K562 (cell line): ENCODE results near the gene BACH1. TPM values are rescaled to one million over a fixed set of nuclear protein-coding genes. Genes with fewer than 3 reads are reported as not detected.

ENCODE experiments used
- CAMTA2 ChIP-seq: fragments of 250-450 bp; sonication (Bioruptor Pico); conservative IDR thresholded peaks from 2 replicates; pipeline ENCODE4 v1.5.1; 2022
- EZH2 ChIP-seq: IDR thresholded peaks from 2 replicates; pipeline ENCODE4 v1.6.1; 2012; ENCODE audit warnings: low read depth, mild to moderate bottlenecking, inconsistent platforms, low read length, borderline replicate concordance
- FOXA1 ChIP-seq: fragments of 450-650 bp; IDR thresholded peaks from 2 replicates; pipeline ENCODE4 v1.6.1; 2016; ENCODE audit warnings: mild to moderate bottlenecking, borderline replicate concordance
- NFXL1 ChIP-seq: fragments of 450-650 bp; formaldehyde crosslinking; IDR thresholded peaks from 2 replicates; pipeline ENCODE4 v1.4.0; 2021; ENCODE audit warnings: mild to moderate bottlenecking
- PURB ChIP-seq: sonication (generic); formaldehyde crosslinking; IDR thresholded peaks from 2 replicates; pipeline ENCODE4 v1.9.0; 2021; ENCODE audit warnings: low read depth, mild to moderate bottlenecking, missing genetic modification reagents
- RBM39 ChIP-seq: fragments of 200-400 bp; formaldehyde crosslinking; optimal IDR thresholded peaks from 2 replicates; pipeline ENCODE3; 2018; ENCODE audit warnings: low read depth, low read length
- SMAD1 ChIP-seq: fragments of 150-350 bp; IDR thresholded peaks from 2 replicates; pipeline ENCODE4 v1.6.1; 2014; ENCODE audit warnings: low read length, low read depth; ENCODE audit not compliant: partially characterized antibody
- THRA ChIP-seq: fragments of 450-650 bp; IDR thresholded peaks from 2 replicates; pipeline ENCODE4 v1.6.1; 2017; ENCODE audit warnings: mild to moderate bottlenecking, moderate library complexity
- XRCC5 ChIP-seq: fragments of 200-400 bp; formaldehyde crosslinking; IDR thresholded peaks from 2 replicates; pipeline ENCODE4 v1.6.1; 2017; ENCODE audit warnings: low read depth, mild to moderate bottlenecking, low read length
- ZNF124 ChIP-seq: sonication (generic); formaldehyde crosslinking; IDR thresholded peaks from 2 replicates; pipeline ENCODE4 v1.8.1; 2022; ENCODE audit warnings: missing genetic modification reagents
- polyA plus RNA-seq, 8 experiments: library from polyadenylated mRNA; depleted of rRNA in 4 of 8; stranded (reverse) in 5 of 8; unstranded in 3 of 8; fragments of >200 nt; fragmentation: Nextera tagmentation in 2 of 8; fragmentation: Illumina TruSeq in 1 of 8; extraction: Ambion mirVana in 2 of 8; extraction: Trizol in 1 of 8; gene quantifications; 2 replicates each; pipeline versions ENCODE4 v1.2.1 to v1.2.3, GENCODE V29; 2011 to 2014; ENCODE audit warnings: inconsistent platforms in 1 of 8, missing spikeins in 1 of 8
- total RNA-seq, 7 experiments: library from RNA; depleted of rRNA in 6 of 7; stranded (reverse); fragments of >200 nt in 6 of 7; fragmentation: Illumina TruSeq in 2 of 7; extraction: Trizol in 2 of 7; gene quantifications; 2 replicates each; pipeline versions ENCODE4 v1.2.1 to v1.2.3, GENCODE V29; 2011 to 2021; ENCODE audit warnings: low replicate concordance in 1 of 7
- TF ChIP-seq, protein P1 (sequence below): fragments of 450-650 bp; IDR thresholded peaks from 2 replicates; pipeline ENCODE4 v1.6.1; 2016; ENCODE audit warnings: mild to moderate bottlenecking, moderate library complexity
- TF ChIP-seq, protein P2 (sequence below): fragments of 450-650 bp; IDR thresholded peaks from 2 replicates; pipeline ENCODE4 v1.6.1; 2016; ENCODE audit warnings: borderline replicate concordance

The BACH1 gene
- total and polyA plus RNA-seq, 9 of the 15 experiments (the other 6 are each of a cell fraction or from before 2014, with no cell fraction given), result 10.6 to 58.5 (median 28.6) TPM

- TF ChIP-seq, protein P1, sequence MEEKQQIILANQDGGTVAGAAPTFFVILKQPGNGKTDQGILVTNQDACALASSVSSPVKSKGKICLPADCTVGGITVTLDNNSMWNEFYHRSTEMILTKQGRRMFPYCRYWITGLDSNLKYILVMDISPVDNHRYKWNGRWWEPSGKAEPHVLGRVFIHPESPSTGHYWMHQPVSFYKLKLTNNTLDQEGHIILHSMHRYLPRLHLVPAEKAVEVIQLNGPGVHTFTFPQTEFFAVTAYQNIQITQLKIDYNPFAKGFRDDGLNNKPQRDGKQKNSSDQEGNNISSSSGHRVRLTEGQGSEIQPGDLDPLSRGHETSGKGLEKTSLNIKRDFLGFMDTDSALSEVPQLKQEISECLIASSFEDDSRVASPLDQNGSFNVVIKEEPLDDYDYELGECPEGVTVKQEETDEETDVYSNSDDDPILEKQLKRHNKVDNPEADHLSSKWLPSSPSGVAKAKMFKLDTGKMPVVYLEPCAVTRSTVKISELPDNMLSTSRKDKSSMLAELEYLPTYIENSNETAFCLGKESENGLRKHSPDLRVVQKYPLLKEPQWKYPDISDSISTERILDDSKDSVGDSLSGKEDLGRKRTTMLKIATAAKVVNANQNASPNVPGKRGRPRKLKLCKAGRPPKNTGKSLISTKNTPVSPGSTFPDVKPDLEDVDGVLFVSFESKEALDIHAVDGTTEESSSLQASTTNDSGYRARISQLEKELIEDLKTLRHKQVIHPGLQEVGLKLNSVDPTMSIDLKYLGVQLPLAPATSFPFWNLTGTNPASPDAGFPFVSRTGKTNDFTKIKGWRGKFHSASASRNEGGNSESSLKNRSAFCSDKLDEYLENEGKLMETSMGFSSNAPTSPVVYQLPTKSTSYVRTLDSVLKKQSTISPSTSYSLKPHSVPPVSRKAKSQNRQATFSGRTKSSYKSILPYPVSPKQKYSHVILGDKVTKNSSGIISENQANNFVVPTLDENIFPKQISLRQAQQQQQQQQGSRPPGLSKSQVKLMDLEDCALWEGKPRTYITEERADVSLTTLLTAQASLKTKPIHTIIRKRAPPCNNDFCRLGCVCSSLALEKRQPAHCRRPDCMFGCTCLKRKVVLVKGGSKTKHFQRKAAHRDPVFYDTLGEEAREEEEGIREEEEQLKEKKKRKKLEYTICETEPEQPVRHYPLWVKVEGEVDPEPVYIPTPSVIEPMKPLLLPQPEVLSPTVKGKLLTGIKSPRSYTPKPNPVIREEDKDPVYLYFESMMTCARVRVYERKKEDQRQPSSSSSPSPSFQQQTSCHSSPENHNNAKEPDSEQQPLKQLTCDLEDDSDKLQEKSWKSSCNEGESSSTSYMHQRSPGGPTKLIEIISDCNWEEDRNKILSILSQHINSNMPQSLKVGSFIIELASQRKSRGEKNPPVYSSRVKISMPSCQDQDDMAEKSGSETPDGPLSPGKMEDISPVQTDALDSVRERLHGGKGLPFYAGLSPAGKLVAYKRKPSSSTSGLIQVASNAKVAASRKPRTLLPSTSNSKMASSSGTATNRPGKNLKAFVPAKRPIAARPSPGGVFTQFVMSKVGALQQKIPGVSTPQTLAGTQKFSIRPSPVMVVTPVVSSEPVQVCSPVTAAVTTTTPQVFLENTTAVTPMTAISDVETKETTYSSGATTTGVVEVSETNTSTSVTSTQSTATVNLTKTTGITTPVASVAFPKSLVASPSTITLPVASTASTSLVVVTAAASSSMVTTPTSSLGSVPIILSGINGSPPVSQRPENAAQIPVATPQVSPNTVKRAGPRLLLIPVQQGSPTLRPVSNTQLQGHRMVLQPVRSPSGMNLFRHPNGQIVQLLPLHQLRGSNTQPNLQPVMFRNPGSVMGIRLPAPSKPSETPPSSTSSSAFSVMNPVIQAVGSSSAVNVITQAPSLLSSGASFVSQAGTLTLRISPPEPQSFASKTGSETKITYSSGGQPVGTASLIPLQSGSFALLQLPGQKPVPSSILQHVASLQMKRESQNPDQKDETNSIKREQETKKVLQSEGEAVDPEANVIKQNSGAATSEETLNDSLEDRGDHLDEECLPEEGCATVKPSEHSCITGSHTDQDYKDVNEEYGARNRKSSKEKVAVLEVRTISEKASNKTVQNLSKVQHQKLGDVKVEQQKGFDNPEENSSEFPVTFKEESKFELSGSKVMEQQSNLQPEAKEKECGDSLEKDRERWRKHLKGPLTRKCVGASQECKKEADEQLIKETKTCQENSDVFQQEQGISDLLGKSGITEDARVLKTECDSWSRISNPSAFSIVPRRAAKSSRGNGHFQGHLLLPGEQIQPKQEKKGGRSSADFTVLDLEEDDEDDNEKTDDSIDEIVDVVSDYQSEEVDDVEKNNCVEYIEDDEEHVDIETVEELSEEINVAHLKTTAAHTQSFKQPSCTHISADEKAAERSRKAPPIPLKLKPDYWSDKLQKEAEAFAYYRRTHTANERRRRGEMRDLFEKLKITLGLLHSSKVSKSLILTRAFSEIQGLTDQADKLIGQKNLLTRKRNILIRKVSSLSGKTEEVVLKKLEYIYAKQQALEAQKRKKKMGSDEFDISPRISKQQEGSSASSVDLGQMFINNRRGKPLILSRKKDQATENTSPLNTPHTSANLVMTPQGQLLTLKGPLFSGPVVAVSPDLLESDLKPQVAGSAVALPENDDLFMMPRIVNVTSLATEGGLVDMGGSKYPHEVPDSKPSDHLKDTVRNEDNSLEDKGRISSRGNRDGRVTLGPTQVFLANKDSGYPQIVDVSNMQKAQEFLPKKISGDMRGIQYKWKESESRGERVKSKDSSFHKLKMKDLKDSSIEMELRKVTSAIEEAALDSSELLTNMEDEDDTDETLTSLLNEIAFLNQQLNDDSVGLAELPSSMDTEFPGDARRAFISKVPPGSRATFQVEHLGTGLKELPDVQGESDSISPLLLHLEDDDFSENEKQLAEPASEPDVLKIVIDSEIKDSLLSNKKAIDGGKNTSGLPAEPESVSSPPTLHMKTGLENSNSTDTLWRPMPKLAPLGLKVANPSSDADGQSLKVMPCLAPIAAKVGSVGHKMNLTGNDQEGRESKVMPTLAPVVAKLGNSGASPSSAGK, result no peak
- TF ChIP-seq FOXA1 (no peak), PURB (CRISPR knock-in tag) (no peak), CAMTA2 (no peak), NFXL1 (CRISPR knock-in tag) (no peak; the same call in 1 of the 2 replicates), ZNF124 (CRISPR knock-in tag) (no peak), XRCC5 (no peak), THRA (no peak), RBM39 (no peak), SMAD1 (no peak), EZH2 (no peak)
- TF ChIP-seq, protein P2, sequence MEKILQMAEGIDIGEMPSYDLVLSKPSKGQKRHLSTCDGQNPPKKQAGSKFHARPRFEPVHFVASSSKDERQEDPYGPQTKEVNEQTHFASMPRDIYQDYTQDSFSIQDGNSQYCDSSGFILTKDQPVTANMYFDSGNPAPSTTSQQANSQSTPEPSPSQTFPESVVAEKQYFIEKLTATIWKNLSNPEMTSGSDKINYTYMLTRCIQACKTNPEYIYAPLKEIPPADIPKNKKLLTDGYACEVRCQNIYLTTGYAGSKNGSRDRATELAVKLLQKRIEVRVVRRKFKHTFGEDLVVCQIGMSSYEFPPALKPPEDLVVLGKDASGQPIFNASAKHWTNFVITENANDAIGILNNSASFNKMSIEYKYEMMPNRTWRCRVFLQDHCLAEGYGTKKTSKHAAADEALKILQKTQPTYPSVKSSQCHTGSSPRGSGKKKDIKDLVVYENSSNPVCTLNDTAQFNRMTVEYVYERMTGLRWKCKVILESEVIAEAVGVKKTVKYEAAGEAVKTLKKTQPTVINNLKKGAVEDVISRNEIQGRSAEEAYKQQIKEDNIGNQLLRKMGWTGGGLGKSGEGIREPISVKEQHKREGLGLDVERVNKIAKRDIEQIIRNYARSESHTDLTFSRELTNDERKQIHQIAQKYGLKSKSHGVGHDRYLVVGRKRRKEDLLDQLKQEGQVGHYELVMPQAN, result peak; percentile 76
These were observed 1.4 kb downstream of the BACH1 start (continued) for GRCh38 chr21:29299916-29300806.
